Glutamatergic neuron (in vitro differentiated cells): Measurements from ENCODE around the gene NPY1R. TPM values are rescaled to one million over a fixed set of nuclear protein-coding genes. Genes with fewer than 3 reads are reported as not detected.
A peak's percentile ranks its signal among the peaks of the same experiment; 100 is the strongest.

Experiments used
- DNase-seq: peaks from one replicate; pipeline ENCODE4 v3.0.0; 2022
- H3K27ac Mint-ChIP-seq: one replicate; pipeline ENCODE4 v1.8.0; 2020; ENCODE audit warnings: mild to moderate bottlenecking, mixed read lengths, inconsistent platforms; ENCODE audit not compliant: unreplicated experiment
- H3K27me3 Mint-ChIP-seq: one replicate; pipeline ENCODE4 v1.8.0; 2020; ENCODE audit warnings: mild to moderate bottlenecking, moderate library complexity, mixed read lengths, inconsistent platforms; ENCODE audit not compliant: unreplicated experiment
- H3K36me3 Mint-ChIP-seq: one replicate; pipeline ENCODE4 v1.8.0; 2020; ENCODE audit warnings: mild to moderate bottlenecking, mixed read lengths, inconsistent platforms; ENCODE audit not compliant: unreplicated experiment
- H3K4me1 Mint-ChIP-seq: one replicate; pipeline ENCODE4 v1.8.0; 2020; ENCODE audit warnings: mild to moderate bottlenecking, low read depth, mixed read lengths, inconsistent platforms; ENCODE audit not compliant: unreplicated experiment
- H3K4me3 Mint-ChIP-seq: one replicate; pipeline ENCODE4 v1.8.0; 2020; ENCODE audit warnings: mild to moderate bottlenecking, mixed read lengths, inconsistent platforms; ENCODE audit not compliant: unreplicated experiment
- H3K9me3 Mint-ChIP-seq: one replicate; pipeline ENCODE4 v1.8.0; 2020; ENCODE audit warnings: mild to moderate bottlenecking, moderate library complexity, mixed read lengths, inconsistent platforms; ENCODE audit not compliant: unreplicated experiment
- total RNA-seq: library from RNA; stranded (reverse); fragmentation: NEBNext Ultra II Directional; extraction: Animal tissue kit (Norgen Biotek cat#: 25700); gene quantifications from one replicate; pipeline ENCODE4 v1.2.1, GENCODE V29; 2021; ENCODE audit not compliant: unreplicated experiment
- TF ChIP-seq, protein P1 (sequence below): fragments of 200-600 bp; sonication (generic); IDR thresholded peaks from one replicate; pipeline ENCODE4 v1.5.0; 2021; ENCODE audit not compliant: partially characterized antibody, unreplicated experiment

The NPY1R gene
- total RNA-seq, 1 donor from 2014 or later = 0.54 TPM

DNA sequence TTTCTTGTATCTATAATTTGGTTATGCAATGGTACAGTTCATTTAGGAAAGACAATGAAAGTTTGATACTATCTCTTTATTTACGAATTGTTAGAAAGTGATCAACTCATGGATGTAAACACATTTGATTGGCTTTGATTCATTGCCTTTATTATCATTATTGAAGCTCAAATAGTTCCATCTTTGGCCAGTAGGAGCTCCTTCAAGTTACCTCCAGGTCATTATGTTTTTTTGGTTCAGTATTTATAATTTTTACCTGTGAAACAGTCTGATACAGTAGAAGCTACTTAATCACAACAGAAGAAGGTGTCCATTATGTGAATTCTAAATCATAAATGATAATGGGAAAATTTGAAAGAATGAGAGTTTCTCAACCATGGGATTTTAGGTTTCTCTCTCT, 23.7 kb upstream of the NPY1R start:
- Mint-ChIP-seq H3K27ac (no peak overlapping the region), H3K36me3 (no peaks in the 10 kb centered on the region), H3K9me3 (no peaks in the 10 kb centered on the region), H3K4me1 (no peaks in the 10 kb centered on the region), H3K27me3 (no peaks in the 10 kb centered on the region), H3K4me3 (no peak overlapping the region)
- TF ChIP-seq, protein P1, sequence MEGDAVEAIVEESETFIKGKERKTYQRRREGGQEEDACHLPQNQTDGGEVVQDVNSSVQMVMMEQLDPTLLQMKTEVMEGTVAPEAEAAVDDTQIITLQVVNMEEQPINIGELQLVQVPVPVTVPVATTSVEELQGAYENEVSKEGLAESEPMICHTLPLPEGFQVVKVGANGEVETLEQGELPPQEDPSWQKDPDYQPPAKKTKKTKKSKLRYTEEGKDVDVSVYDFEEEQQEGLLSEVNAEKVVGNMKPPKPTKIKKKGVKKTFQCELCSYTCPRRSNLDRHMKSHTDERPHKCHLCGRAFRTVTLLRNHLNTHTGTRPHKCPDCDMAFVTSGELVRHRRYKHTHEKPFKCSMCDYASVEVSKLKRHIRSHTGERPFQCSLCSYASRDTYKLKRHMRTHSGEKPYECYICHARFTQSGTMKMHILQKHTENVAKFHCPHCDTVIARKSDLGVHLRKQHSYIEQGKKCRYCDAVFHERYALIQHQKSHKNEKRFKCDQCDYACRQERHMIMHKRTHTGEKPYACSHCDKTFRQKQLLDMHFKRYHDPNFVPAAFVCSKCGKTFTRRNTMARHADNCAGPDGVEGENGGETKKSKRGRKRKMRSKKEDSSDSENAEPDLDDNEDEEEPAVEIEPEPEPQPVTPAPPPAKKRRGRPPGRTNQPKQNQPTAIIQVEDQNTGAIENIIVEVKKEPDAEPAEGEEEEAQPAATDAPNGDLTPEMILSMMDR = peak; percentile 26
- no peak for DNase-seq

DNA sequence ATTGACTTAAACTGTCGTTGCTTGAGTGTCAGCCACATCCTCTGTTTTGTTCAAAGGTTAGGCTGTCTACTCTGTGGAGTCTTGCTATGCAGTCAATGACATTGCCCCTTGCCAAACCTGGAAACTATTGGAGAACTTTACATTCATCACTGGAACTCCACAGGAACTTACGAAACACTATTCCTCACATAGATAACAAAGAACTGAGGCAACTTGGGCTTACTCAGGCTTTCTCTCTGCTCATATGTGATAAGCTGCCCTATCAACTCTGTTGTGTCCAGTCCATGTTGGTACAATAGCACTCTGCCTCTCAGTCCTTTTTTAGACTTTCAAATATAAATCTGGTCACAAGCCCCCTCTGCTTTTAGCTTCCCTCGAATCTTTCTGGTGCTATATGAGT, 20.7 kb upstream of the NPY1R start:
- no peaks in the 10 kb centered on the region for H3K27me3 Mint-ChIP-seq
- H3K27ac Mint-ChIP-seq = no peak overlapping the region
- no peaks in the 10 kb centered on the region for H3K9me3 Mint-ChIP-seq
- H3K36me3 Mint-ChIP-seq = no peaks in the 10 kb centered on the region
- H3K4me1 Mint-ChIP-seq = no peaks in the 10 kb centered on the region
- TF ChIP-seq, protein P1 = no peak
- H3K4me3 Mint-ChIP-seq = no peak overlapping the region
- DNase-seq = no peak

DNA sequence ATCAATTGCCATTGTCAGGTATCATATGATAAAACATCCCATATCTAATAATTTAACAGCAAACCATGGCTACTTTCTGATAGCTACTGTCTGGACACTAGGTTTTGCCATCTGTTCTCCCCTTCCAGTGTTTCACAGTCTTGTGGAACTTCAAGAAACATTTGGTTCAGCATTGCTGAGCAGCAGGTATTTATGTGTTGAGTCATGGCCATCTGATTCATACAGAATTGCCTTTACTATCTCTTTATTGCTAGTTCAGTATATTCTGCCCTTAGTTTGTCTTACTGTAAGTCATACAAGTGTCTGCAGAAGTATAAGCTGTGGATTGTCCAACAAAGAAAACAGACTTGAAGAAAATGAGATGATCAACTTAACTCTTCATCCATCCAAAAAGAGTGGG, 18.3 kb upstream of the NPY1R start:
- H3K9me3 Mint-ChIP-seq = no peaks in the 10 kb centered on the region
- DNase-seq = no peak
- H3K27me3 Mint-ChIP-seq = no peaks in the 10 kb centered on the region
- TF ChIP-seq, protein P1 = no peak
- H3K27ac Mint-ChIP-seq = no peak overlapping the region
- no peaks in the 10 kb centered on the region for H3K4me1 Mint-ChIP-seq
- H3K36me3 Mint-ChIP-seq = no peaks in the 10 kb centered on the region
- H3K4me3 Mint-ChIP-seq = no peak overlapping the region

DNA sequence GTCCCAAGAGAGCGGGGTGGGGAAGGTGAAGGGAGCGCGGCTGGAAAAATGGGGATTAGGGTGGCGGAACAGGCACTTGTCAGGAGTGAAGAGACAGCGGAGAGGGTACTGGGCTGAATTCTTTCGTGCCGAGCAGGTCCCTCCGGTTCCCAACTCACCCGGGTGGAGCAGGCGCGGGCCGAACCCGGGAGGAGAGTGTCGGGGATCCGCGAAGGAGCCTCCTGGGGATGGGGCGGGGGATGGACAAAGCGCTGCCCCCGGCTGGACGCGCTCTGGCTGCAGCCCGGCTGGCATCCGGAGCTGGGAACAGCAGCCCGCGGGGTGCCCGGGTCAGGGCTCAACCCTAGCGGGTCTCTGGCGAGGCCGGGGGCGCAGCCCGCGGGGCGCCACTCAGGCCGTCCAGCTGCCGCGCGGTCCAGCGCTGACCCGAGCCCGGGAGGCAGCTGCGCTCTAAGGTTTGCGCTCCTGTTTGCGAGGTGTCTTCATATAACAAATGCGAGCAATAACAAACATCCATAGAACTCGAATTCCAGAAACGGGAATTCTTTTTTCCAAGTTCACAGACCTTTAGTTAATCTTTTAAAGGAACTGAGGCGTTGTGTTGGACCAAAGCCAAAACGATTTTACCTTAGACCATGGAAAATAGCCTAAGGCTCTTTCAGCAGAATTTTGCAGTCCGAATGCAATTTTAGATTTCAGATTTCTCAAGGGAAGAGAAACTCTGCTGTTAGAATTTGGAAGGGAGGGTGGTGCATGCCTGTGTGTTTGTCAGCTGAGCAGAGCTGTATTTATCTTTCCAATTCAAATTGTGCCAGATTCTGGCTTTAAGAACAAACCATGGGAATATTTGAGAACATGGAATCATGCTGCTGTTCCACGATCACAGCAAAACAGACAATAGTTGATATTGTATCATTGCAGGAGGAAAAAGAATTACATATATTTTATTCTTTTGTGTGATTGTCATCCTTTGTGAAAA, 12.0 kb upstream of the NPY1R start:
- no peak overlapping the region for H3K27ac Mint-ChIP-seq

More for the DNA sequence above, 12.0 kb upstream of the NPY1R start:
- TF ChIP-seq, protein P1 = no peak
- Mint-ChIP-seq H3K4me3 (peak overlapping the region; percentile 84), H3K9me3 (no peaks in the 10 kb centered on the region), H3K36me3 (no peaks in the 10 kb centered on the region), H3K4me1 (no peaks in the 10 kb centered on the region), H3K27me3 (peaks cover 2% of the 10 kb centered on the region)
- DNase-seq = peak; percentile 39
